GM12801 (cell line): Measurements from ENCODE around the gene ZNF839.

Experiments
- CTCF ChIP-seq: IDR thresholded peaks from one replicate; pipeline ENCODE4 v1.5.1; 2011; ENCODE audit warnings: control low read depth; ENCODE audit not compliant: insufficient read length; ENCODE audit errors: extremely low read depth

Gene ZNF839

GRCh38 chr14:102280376-102280962 lies 39.1 kb upstream of the ZNF839 start:
- TF ChIP-seq CTCF = no peak

- no peak for TF ChIP-seq CTCF
These were observed 36.6 kb upstream of the ZNF839 start for GRCh38 chr14:102282751-102283465.

GRCh38 chr14:102283631-102284129 lies 35.9 kb upstream of the ZNF839 start:
- no peak for TF ChIP-seq CTCF

GRCh38 chr14:102285106-102285505 lies 34.4 kb upstream of the ZNF839 start:
- TF ChIP-seq CTCF = no peak

GRCh38 chr14:102288139-102288538 lies 31.4 kb upstream of the ZNF839 start:
- no peak for TF ChIP-seq CTCF

GRCh38 chr14:102292441-102292840 lies 27.1 kb upstream of the ZNF839 start:
- no peak for TF ChIP-seq CTCF

GRCh38 chr14:102293781-102294180 lies 25.8 kb upstream of the ZNF839 start:
- TF ChIP-seq CTCF = no peak
